ENCODE data around the gene TMEM43.
A peak's percentile ranks its signal among the peaks of the same experiment; 100 is the strongest.

Gene TMEM43

DNA sequence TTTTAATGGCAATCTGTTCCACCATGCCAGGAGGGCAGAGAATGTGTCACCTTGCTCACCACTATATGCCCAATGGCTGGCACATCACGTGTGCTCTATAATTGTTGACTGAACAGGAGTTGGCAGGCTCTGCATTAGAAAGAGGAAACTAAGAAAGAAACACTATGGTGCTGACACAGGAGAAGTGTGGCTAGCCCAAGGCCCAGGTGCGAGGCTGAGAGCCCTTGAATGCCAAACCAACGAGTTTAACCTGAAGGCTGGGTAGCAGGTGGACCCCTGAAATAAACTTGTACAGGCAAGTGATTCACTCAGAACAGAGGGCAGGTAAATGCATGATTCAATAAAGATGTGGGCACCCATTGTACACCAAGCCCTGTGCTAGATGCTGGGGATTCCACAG is 2.6 kb upstream of the TMEM43 start:
- no peak for DNase-seq (ENCODE audit: low read depth)

DNA sequence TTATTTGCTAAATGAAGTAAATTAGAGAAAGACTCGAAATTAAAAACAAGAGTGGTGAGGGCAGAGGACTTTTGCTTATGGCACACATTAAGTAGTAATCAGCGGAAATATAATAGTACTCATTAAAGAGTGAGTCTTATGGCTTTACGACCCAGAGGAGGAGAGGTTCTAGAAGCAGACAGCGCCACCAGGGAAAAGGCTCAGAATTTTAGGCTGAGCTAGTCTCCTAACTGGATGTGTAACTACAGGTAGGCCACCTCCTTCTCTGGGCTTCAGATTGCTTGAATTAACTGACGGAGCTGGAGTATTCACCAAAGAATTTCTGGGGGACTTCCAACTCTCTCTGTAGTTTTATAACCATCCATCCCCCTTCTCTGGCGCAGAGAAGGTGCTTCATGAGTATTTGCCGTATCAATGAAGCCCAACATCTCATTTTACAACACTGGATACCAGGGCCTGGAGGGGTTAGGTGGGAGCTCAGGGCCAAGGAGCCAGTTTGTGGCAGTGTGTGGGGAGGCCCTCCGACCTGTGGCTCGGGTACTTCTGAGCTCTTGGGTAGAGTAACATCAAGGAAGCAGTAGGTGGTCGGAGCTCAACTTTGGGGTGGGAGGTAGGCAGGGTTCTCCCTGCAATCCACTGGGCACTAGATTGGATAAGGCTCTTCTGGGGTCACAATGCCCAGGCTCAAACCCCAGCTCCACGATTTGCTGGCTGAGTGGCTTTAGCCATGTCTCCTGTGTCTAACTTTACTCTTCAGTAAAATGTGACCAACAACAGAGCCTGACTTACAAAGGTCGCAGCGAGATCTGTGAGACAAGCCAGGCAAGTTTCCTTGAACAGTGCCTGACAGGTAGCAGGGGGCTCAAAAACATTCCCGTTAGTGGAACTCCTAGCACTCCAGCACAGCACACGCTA is 1.3 kb upstream of the TMEM43 start:
- DNase-seq (ENCODE audit: low read depth): no peak

DNA sequence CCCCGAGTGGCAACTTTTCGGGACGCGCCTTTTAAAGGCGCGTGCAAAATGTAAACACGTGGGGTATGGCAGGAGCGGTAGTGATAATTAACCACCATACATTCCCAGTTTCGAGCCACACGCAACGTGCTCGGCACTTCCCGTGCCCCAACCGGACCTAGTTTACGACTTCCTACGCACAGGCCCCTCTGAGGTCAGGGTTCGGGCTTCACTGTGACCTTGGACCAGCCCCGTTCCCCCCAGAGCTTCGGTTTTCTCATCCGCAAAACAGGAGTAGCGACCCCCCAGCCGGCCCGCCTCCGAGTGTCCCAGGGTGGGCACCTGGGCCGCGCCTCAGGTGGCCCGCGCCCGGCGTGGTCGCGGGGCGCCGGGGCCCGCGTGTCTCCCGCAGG is 633 bp upstream of the TMEM43 start:
- peak; percentile 55 for DNase-seq (ENCODE audit: low read depth)

DNA sequence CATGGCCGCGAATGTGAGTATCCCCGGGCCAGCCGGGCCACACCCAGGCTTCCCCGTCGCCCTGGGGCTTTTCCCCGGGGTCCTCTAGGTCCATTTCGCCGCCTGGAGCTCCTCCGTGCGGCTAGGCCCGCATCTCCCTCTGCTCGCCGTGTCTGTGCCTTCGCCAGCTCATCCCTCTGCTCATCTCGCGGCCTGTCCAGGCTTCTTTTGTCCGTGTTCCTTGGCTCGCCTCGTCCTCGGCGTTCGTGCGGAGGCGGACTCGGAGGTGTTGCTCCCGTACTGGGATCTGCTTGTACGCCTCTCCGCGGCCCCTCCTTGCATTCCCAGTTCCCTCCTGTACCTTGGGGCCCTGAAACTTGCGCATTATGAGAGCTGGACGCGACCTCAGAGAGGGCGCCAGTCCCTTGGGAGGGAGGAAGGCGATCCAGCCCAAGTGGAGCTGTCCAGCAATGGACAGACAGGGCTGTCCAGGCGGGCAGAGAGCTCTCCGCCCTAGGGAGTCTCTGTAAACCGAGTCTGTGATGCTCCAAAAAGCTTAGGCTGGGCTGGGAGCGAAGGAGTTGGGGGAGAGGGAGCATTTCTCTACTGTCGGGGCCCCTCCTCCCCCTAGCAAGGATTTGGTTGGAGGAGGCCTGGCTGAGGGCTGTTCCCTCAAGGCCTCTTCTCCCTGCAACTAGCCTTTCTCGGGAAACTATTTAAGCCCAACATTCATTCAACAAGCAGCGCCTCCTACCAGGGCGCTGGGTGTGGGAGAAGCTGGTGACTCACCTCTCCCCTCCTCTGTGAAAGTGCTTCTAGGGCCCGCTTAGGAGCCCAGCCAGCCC is 553 bp downstream of the TMEM43 start:
- peak; percentile 53 for DNase-seq (ENCODE audit: low read depth)

DNA sequence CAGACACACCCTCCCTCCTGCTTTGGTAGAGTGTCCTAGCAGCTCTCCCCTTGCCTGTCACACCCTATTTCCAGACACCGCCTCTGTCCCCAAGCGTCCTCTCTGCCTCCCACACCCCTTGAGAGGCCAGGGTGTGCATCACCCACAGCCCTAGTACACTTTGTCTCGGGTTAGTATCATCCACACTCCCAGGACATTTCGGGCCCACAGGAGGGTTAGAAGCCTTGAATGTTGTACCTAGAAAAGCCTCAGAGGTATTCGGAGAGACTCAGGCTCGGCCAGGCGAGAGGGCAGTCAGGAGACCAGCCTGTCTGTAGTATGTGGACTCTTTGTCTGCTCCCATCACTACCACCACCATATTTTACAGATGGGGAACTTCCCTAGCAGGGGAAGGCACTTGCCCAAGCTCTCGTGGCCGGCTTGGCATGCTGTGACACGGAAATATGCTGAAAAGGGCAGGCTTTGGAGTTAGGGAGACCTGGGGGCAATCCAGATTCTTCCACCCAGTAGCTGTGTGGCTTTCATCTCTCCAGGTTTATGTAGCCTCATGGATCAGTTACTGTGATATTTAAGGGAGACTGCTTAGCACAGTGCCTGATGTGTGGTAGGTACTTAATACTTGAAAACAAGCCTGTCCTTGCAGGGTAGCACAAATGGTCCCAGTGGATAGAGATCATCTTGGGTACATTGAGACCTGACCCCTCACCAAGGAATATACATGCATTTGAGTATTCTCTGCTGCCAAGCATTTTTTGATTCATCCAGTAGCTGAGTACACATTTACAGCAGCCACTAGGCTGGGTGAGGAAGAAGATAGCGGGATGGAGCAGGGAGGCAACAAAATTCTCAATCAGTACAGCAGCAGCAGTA is 1.4 kb downstream of the TMEM43 start:
- DNase-seq (ENCODE audit: low read depth): no peak

DNA sequence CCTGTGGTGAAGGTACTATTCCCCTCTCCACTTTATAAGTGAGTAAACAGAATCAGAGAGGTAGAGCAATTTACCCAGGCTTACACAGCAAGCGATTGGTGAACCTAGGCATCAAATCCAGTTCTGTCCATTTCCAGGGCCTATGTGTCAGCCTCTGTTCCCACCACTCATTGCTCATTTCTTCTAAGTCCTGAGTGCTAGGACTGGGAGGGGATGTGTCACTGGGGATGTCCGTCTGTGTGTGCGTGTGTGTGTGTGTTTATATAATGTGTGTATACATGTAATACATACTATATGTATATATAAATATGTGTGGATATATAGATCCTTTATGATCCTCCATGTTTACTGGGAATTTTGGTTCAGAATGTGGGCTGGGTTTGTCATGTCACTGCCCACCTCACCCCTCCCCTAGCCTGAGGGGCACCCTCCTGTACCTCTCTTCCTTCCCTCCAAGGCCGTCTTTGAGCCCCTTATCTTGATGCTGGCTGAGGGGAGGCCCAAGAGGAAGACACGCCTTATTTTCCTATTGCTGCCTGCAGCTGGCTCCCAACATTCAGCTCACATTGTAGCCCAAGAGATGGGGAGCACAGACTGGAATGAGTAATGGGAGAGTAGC is 2.1 kb downstream of the TMEM43 start:
- no peak for DNase-seq (ENCODE audit: low read depth)

DNA sequence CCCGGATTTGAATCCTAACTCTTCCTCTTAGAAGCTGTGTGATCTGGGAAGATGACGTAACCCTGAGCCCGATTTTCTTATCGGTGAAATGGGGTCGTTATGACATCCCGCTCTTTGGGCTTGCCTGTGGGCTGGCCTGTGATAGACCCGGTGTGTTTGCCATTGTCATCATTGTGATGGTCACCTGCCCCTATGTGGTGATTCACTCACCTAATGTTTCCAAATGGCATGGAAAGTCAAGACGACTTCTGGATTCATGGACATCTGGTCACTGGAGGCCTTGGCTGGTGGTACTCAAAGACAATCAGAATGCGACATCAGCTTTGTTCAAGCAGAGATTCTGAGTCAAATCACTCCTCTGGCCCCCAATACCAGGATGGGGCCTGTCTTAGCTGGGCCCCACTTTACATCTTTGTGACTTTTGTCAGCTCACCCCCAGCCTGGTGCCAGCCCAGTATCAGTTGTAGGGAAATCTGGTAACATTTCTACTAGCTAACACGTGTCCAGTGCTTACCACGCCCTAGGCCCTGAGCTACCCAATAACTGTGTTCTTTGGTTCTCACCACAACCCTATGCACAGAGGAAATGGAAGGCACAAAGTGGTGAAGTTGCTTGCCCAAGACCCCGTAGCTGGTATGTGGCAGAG is 2.8 kb downstream of the TMEM43 start:
- no peak for DNase-seq (ENCODE audit: low read depth)

DNA sequence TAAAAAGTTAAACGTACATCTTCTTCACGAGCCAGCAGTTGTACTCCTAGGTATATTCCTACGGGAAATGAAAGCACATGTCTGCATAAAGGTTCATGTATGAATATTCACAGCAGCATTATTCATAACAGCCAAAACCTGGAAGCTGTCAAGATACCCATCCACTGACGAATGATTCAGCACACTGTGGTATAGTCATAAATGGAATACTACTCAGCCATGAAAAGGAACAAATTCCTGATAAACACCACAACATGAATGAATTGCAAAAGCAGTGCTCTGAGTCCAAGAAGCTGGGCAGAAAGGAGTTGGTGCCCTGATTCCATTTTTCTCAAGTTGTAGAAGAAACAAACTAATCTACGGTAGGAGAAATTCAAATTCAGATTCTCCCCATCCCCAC is 3.9 kb downstream of the TMEM43 start:
- no peak for DNase-seq (ENCODE audit: low read depth)

DNA sequence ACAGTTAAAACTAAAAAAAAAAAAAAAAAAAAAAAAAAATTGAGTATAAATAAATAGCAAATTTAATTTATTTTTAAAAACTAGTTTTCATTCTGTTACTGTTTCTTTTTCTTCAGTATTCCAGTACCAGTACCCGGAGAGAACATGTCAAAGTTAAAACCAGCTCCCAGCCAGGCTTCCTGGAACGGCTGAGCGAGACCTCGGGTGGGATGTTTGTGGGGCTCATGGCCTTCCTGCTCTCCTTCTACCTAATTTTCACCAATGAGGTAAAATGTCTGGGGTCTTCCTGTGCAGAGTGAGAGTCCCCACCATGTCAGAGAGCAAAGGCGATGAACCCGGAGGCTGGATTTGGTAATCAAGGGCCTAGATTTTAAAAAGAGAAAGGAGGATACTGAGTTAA is 4.4 kb downstream of the TMEM43 start:
- no peak for DNase-seq (ENCODE audit: low read depth)

DNA sequence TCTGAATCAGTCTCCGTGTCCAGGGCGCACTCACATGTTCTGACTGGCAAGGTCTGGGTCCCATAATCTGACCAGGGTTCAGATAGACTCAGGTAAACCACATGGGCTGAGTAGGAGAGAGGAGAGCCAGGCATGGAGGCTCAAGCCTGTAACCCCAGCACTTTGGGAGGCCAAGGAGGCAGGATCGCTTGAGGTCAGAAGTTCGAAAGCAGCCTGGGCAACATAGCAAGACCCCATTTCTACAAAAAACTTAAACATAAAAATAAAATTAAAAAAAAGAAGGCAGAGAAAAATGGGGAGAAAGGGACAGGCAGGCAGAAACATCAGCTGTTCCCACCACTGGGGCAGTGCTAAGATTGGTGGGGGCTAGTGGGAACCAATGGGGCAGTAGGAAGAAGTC is 5.4 kb downstream of the TMEM43 start:
- no peak for DNase-seq (ENCODE audit: low read depth)

DNA sequence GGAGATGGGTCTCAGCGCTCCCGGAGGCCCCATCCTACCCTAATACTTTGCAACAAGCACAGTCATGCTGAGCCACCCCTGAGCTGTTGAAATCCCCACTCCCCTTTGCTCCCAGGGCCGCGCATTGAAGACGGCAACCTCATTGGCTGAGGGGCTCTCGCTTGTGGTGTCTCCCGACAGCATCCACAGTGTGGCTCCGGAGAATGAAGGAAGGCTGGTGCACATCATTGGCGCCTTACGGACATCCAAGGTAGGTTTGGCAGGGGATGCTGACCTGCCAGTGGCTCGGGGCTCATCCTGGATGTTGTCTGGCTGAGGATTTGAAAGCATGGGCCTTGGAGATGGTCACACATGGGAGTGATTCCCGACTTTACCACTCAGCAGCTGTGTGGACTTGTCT is 5.9 kb downstream of the TMEM43 start:
- DNase-seq (ENCODE audit: low read depth): no peak

DNA sequence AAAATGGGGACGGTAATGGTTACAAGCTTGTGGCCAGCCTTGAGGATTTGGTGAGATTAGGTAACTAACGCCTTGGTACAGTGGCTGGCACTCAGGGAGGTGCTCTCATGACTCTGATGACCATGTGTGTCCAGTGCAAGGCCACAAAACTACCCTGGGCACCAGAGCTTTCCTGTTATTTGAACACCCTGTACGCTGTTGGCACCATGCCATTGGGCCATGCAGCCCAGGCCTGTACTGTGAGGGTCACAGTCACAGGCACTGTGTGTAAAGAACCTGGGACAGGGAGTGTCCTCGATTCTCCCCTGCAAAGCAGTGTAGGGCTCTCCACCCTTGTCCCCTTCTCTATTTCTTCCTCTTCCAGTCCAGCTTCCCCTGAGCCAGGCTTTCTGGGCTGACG is 6.3 kb downstream of the TMEM43 start:
- DNase-seq (ENCODE audit: low read depth): no peak

DNA sequence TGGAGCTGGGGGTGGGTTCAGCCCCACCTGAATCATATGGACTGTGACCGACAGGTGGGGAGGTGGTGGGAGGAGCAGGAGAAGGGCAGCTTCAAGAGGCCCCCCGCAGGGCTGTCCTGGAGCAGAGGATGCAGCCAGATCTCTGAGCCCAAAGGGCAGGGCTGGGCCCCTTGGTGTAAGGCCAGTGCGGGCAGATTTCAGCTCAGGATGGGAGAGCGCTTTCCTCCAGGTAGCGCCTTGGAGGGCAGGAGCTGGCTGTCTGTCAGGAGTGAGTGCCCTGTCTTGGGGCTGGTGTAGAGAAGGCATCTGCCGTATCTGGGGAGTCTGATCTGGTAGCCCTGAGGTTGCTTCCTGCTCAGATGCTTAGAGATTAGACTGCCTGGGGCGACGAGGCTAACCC is 7.3 kb downstream of the TMEM43 start:
- no peak for DNase-seq (ENCODE audit: low read depth)

DNA sequence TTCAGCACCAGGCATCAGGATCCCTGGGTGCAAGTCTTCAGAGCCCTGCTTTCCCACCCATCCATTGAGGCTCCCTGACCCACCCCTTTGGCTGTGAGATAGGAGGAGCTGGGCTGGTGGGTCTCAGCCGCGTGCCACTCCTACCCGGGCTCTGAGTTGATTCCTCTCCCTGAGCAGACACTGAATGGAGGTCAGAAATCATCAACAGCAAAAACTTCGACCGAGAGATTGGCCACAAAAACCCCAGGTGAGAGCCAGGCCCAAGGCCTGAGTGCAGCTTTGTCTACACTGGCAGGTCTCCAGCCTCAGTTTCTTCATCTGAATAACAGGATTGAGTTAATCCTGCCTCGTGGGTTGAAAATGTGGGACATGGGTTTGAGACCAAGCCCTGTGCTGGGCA is 7.8 kb downstream of the TMEM43 start:
- no peak for DNase-seq (ENCODE audit: low read depth)

DNA sequence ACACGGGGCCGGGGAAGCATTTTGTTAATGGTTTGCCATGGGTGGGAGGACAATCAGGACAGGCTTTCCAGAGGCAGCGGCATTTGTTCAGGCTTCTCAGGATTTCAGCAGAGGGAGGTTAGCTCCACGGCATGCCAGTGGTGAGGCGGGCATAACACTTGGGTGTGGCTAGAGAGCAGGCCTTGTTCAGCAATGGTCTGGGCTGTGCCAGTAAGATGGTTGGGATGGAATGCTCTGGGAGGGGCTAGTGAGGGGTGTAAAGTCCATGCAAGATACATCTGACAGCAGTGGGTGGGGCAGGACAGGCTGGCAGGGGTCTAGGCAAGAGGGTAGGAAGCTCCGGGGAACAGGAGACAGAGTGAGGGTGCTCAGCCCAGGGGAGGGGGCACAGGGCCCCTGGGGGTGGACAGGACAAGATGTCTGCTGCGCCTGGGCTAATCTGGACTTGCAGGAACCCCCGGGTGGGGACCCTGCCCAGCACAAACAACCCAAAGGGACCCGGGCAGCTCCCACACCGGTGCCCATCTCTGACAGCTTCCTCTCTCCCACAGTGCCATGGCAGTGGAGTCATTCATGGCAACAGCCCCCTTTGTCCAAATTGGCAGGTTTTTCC is 8.4 kb downstream of the TMEM43 start:
- DNase-seq (ENCODE audit: low read depth): no peak

DNA sequence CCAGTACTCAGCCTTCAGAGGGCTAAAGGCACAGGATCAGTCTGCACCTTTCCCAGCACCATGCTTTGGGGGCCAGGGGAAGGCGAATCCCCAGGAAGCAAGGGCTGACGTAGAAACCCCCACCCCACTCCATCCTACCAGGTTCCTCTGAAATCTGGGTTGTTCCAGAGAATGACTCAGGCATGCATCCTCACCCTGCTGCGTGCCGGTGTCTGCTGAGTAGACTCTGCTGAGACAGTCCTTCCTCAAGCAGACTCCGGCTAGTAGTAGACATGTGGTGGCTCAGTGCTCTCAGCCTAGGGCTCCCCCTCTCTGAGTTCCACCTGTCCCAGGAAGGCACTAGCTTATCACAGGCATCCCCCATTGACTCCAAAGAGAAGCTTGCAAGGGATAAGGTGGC is 9.0 kb downstream of the TMEM43 start:
- no peak for DNase-seq (ENCODE audit: low read depth)

DNA sequence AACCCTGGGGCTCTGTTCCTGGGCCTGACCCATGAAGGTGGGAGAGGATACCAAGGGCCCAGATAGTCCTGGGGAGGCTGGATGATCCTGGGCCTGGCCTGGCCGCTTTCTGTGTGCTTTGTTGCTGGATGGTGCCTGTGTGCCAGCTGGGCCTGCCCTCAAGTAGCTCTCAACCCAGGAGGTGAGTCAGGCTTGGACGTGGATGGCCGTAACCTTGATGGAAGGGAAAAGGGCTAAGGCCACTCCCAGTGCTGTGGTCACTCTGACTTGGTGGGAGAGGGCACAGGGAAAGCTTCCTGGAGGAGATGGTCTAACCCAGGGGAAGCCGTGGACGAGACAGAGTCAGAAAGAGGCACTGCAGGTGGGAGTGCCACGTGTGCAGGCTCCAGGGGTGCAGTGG is 9.4 kb downstream of the TMEM43 start:
- no peak for DNase-seq (ENCODE audit: low read depth)

DNA sequence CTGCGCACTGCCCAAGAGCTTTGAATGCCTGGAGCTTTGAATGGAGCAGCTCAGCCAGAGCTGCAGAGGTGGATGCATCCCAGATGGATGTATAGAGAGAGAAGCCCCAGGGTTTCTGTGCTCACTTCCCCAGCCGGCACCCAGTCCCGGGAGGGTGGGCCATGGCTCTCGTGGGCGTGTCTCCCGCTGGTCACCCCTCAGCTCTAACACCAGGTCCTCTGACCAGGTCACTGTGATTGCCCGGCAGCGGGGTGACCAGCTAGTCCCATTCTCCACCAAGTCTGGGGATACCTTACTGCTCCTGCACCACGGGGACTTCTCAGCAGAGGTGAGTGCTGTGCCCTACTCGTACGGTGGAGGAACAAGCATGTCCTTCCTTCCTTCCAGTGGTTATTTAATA is 10.7 kb downstream of the TMEM43 start:
- DNase-seq (ENCODE audit: low read depth): no peak

DNA sequence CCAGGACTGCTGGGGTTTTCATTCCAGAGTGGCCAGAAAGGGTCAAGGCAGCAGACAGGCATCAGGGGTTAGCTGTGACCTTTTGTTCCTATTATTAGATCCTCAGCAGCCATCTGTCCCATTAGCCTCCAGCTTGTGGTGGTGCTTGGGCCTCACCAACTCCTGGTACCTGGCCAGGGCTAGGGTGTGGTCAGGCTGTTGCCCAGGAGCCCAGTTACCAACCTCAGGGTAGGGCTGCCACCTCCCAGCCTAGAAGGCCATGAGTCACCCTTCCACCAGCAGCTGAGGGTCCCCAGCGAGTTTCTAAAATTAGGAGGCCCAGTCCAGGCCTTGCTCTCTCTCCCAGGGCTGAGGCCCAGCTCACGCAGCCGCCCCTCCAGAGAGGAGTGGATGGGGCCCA is 12.2 kb downstream of the TMEM43 start:
- DNase-seq (ENCODE audit: low read depth): no peak

DNA sequence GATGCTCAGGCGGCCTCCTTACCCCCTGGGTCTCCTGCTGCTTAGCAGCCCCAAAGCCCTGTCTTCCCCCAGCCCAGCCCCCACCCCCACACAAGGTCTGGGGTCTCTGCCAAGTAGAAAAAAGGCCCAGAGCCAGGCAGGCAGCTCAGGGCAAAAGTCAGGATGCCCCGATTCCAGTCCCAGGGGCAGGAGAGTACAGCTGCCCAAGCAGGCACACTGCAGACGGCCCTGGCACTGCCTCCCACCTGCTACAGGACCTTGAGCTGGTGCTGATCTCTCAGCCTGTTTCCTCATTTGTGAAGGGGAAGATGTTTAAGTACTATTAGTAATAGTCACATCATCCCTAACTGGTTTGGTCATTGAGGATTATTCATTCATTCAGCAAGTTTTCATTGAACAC is 12.6 kb downstream of the TMEM43 start:
- DNase-seq (ENCODE audit: low read depth): no peak
